Upper lobe of left lung (tissue), 6 donors: ENCODE results near the gene ACAA1. TPM values are rescaled to one million over a fixed set of nuclear protein-coding genes. Genes with fewer than 3 reads are reported as not detected.

Experiments used
- ATAC-seq, 2 donors: fragments of 200-7000 bp; cut with Tn5 transposase; one replicate each; pipeline ENCODE4 v1.9.1; 2022; ENCODE audit warnings: mild to moderate bottlenecking in 2 of 2, moderate library complexity in 2 of 2; ENCODE audit not compliant: low FRiP score in 2 of 2
- DNase-seq, 2 donors: peaks; one replicate each; pipeline ENCODE4 v3.0.0-alpha.2; 2019 to 2020
- H3K27ac ChIP-seq, 4 donors: fragments of 200-600 bp; sonication (generic); one replicate each; pipeline ENCODE4 v1.5.1; 2016 to 2019
- H3K27me3 ChIP-seq, 4 donors: fragments of 200-600 bp; sonication (generic); one replicate each; pipeline ENCODE4 v1.5.1; 2017 to 2019
- H3K36me3 ChIP-seq, 4 donors: fragments of 200-600 bp; sonication (generic); one replicate each; pipeline ENCODE4 v1.5.1; 2016 to 2019
- H3K4me1 ChIP-seq, 4 donors: fragments of 200-600 bp; sonication (generic); one replicate each; pipeline ENCODE4 v1.5.1; 2018 to 2019
- H3K4me3 ChIP-seq, 4 donors: fragments of 200-600 bp; sonication (generic); one replicate each; pipeline ENCODE4 v1.5.1; 2017 to 2019; ENCODE audit warnings: mild to moderate bottlenecking in 2 of 4, moderate library complexity in 1 of 4
- H3K9me3 ChIP-seq, 4 donors: fragments of 200-600 bp; sonication (generic); one replicate each; pipeline ENCODE4 v1.5.1; 2018 to 2019
- CTCF ChIP-seq, 6 experiments: fragments of 450-650 bp in 4 of 6; fragments of 200-600 bp in 2 of 6; sonication (generic) in 2 of 6; IDR thresholded peaks; one replicate each; pipeline ENCODE4 v1.5.1; 2016 to 2019; ENCODE audit warnings: antibody characterized with exemption in 6 of 6
- EP300 ChIP-seq, 4 donors: sonication (generic); formaldehyde crosslinking; IDR thresholded peaks; one replicate each; pipeline ENCODE4 v1.5.1; 2017; ENCODE audit warnings: antibody characterized with exemption in 4 of 4, control low read depth in 2 of 4
- POLR2A ChIP-seq, 4 donors: fragments of 450-650 bp; IDR thresholded peaks; one replicate each; pipeline ENCODE4 v1.5.1; 2016 to 2017; ENCODE audit warnings: antibody characterized with exemption in 4 of 4, mild to moderate bottlenecking in 2 of 4
- POLR2AphosphoS5 ChIP-seq, 2 donors: sonication (generic); formaldehyde crosslinking; IDR thresholded peaks; one replicate each; pipeline ENCODE4 v1.5.1; 2017; ENCODE audit warnings: antibody characterized with exemption in 2 of 2
- WGBS, 2 donors: methylation state at CpG; one replicate each; pipeline ENCODE4 v1.1.5; 2017 to 2018; 5-methylcytosine and 5-hydroxymethylcytosine counted together
- total RNA-seq, 6 donors: library from RNA; depleted of rRNA in 4 of 6; stranded (reverse); fragments of >200 nt in 4 of 6; gene quantifications; one replicate each; pipeline versions ENCODE4 v1.1.0 to v1.2.1, GENCODE V29; 2016 to 2021
- donor health status: DM: no; HTN: no; CAD: no; lungs with moderate emphysema.
- donor health status: DM: no; HTN: yes; CAD: no; lungs with severe emphysema.

ACAA1 gene
- total RNA-seq, 6 donors from 2014 or later: 67.1 to 170 (median 116) TPM

GRCh38 chr3:38139652-38140051, 2.7 kb upstream of the ACAA1 start:
- TF ChIP-seq EP300 (IDR thresholded peaks at IDR 0.05): no peak
- no peak for TF ChIP-seq POLR2A (IDR thresholded peaks at IDR 0.05)
- TF ChIP-seq CTCF (IDR thresholded peaks at IDR 0.05): no peak
- no peak for TF ChIP-seq POLR2AphosphoS5 (IDR thresholded peaks at IDR 0.05)

DNA sequence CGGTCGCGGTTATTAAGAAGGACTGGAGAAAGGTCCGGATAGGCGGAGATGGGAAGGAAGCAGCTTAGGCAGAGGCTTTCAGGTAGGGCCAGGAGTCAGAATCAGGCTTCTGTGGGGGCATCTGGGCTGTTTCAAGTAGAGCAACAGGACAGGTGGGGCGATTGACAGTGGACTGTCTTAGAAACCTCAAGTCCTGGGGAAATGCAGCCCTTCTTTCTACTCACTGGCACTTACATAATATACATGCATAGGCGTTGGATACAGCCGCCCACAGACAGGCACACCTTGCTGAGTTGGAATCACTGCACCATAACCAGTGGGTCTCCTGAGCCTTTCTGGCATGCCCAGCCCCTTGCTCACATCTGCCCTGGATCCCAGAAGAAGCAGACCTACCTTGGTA, 2.3 kb upstream of the ACAA1 start:
- ATAC-seq: no peak
- TF ChIP-seq POLR2A (IDR thresholded peaks at IDR 0.05) (no peak), EP300 (IDR thresholded peaks at IDR 0.05) (no peak), CTCF (IDR thresholded peaks at IDR 0.05) (no peak), POLR2AphosphoS5 (IDR thresholded peaks at IDR 0.05) (no peak)
- Histone ChIP-seq H3K4me3 (peak overlapping the region; percentile 63 to 97 (median 90)), H3K36me3 (peaks cover 0 to 31% (median 18%) of the 10 kb centered on the region in 4 donors), H3K4me1 (peaks cover 41 to 54% (median 42%) of the 10 kb centered on the region in 4 donors), H3K27ac (peak overlapping the region; percentile 91 to 98 (median 96)), H3K9me3 (no peaks in the 10 kb centered on the region), H3K27me3 (no peaks in the 10 kb centered on the region)
- WGBS, 2 donors: 3 to 9% methylated on average over 8 of the region's 8 CpGs
- DNase-seq: no peak

More at GRCh38 chr3:38139652-38140051, 2.7 kb upstream of the ACAA1 start:
- WGBS, 2 donors: 83 to 92% methylated on average over 5 to 7 of the region's 7 CpGs
- DNase-seq: no peak
- Histone ChIP-seq H3K9me3 (no peaks in the 10 kb centered on the region), H3K27me3 (no peaks in the 10 kb centered on the region), H3K4me3 (peak overlapping the region; percentile 63 to 97 (median 90)), H3K27ac (peak overlapping the region in 3 of 4 donors; percentile 95 to 98 (median 97)), H3K36me3 (peaks cover 0 to 26% (median 16%) of the 10 kb centered on the region in 4 donors), H3K4me1 (peaks cover 37 to 49% (median 38%) of the 10 kb centered on the region in 4 donors)
- no peak for ATAC-seq

- Histone ChIP-seq H3K27me3 (no peaks in the 10 kb centered on the region), H3K27ac (peak within 1 kb of the TSS; percentile 91 to 98 (median 96)), H3K4me3 (peak within 1 kb of the TSS; percentile 63 to 97 (median 90)), H3K36me3 (peaks cover 0 to 37% (median 24%) of the 10 kb centered on the region in 4 donors), H3K4me1 (peaks cover 47 to 60% (median 47%) of the 10 kb centered on the region in 4 donors), H3K9me3 (no peaks in the 10 kb centered on the region)
- DNase-seq (peak; percentile 93 to 97), ATAC-seq (peak; percentile 69 to 85)
- TF ChIP-seq POLR2A (IDR thresholded peaks at IDR 0.05): peak in 3 of 4 donors; percentile 64 to 91 (median 66)
- peak; percentile 76 to 79 for TF ChIP-seq POLR2AphosphoS5 (IDR thresholded peaks at IDR 0.05)
- TF ChIP-seq CTCF (IDR thresholded peaks at IDR 0.05): no peak
- 2 to 3% methylated on average over 18 to 54 of the region's 65 CpGs for WGBS, 2 donors
These were observed 1.6 kb upstream of the ACAA1 start, which contains the start of gene MYD88 for GRCh38 chr3:38138349-38139190. TSS of gene MYD88 (plus strand) at chr3:38138661. CDS start at chr3:38138701, 40 bp downstream.

DNA sequence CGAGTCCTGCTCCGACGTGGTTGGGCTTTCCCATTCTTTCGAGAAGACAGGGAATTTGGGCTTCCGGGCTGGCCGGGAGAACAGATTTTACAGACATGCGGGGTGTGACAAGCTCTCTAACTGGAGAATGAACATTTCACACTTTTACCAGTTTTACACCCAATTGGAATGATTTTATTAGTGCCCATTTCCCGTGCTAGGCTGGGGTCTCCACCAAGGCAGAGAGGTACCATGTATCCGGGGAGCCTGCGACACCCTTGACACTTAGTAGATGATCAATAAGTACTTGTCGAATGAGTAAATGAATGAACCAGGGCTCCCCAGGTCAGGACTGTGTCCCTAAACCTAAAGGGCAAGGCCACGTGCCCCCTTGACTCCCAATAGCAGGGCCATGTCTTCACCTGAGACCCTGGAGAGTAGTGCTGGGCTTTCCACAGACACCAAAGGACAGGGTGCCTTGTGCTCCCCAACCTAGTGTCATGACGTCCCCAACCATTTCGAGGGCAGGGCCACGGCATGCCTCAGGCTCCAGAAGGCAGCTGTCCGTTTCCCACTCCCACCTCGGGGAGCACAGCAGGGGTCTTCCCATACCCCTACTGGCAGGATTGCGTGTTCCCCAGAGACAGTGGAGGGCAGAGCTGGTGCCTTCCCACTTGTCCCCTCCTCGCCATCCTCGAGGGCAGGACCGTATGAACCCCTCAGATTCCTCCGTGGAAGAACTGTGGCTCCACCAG, 855 bp upstream of the ACAA1 start:
- peak overlapping the region; percentile 63 to 97 (median 90) for H3K4me3 ChIP-seq
- H3K27ac ChIP-seq: peak overlapping the region; percentile 91 to 98 (median 96)
- DNase-seq (no peak), ATAC-seq (peak in 1 of 2 donors; percentile 53)
- no peaks in the 10 kb centered on the region for H3K9me3 ChIP-seq
- peaks cover 0 to 44% (median 31%) of the 10 kb centered on the region in 4 donors for H3K36me3 ChIP-seq
- 10 to 17% methylated on average over 12 to 22 of the region's 22 CpGs for WGBS, 2 donors
- peaks cover 47 to 65% (median 53%) of the 10 kb centered on the region in 4 donors for H3K4me1 ChIP-seq
- TF ChIP-seq EP300 (IDR thresholded peaks at IDR 0.05) (no peak), CTCF (IDR thresholded peaks at IDR 0.05) (peak in 1 of 6 experiments; percentile 8)
- no peaks in the 10 kb centered on the region for H3K27me3 ChIP-seq
